Glutamatergic neuron (in vitro differentiated cells): ENCODE results near the gene SPEN. TPM values are rescaled to one million over a fixed set of nuclear protein-coding genes. Genes with fewer than 3 reads are reported as not detected.

Experiments
- DNase-seq: peaks from one replicate; pipeline ENCODE4 v3.0.0; 2022
- H3K27ac Mint-ChIP-seq: one replicate; pipeline ENCODE4 v1.8.0; 2020; ENCODE audit warnings: mild to moderate bottlenecking, mixed read lengths, inconsistent platforms; ENCODE audit not compliant: unreplicated experiment
- H3K27me3 Mint-ChIP-seq: one replicate; pipeline ENCODE4 v1.8.0; 2020; ENCODE audit warnings: mild to moderate bottlenecking, moderate library complexity, mixed read lengths, inconsistent platforms; ENCODE audit not compliant: unreplicated experiment
- H3K36me3 Mint-ChIP-seq: one replicate; pipeline ENCODE4 v1.8.0; 2020; ENCODE audit warnings: mild to moderate bottlenecking, mixed read lengths, inconsistent platforms; ENCODE audit not compliant: unreplicated experiment
- H3K4me1 Mint-ChIP-seq: one replicate; pipeline ENCODE4 v1.8.0; 2020; ENCODE audit warnings: mild to moderate bottlenecking, low read depth, mixed read lengths, inconsistent platforms; ENCODE audit not compliant: unreplicated experiment
- H3K4me3 Mint-ChIP-seq: one replicate; pipeline ENCODE4 v1.8.0; 2020; ENCODE audit warnings: mild to moderate bottlenecking, mixed read lengths, inconsistent platforms; ENCODE audit not compliant: unreplicated experiment
- H3K9me3 Mint-ChIP-seq: one replicate; pipeline ENCODE4 v1.8.0; 2020; ENCODE audit warnings: mild to moderate bottlenecking, moderate library complexity, mixed read lengths, inconsistent platforms; ENCODE audit not compliant: unreplicated experiment
- total RNA-seq: library from RNA; stranded (reverse); fragmentation: NEBNext Ultra II Directional; extraction: Animal tissue kit (Norgen Biotek cat#: 25700); gene quantifications from one replicate; pipeline ENCODE4 v1.2.1, GENCODE V29; 2021; ENCODE audit not compliant: unreplicated experiment
- TF ChIP-seq, protein P1 (sequence below): fragments of 200-600 bp; sonication (generic); IDR thresholded peaks from one replicate; pipeline ENCODE4 v1.5.0; 2021; ENCODE audit not compliant: partially characterized antibody, unreplicated experiment

Gene SPEN
- total RNA-seq, 1 donor from 2014 or later = 52.4 TPM

DNA sequence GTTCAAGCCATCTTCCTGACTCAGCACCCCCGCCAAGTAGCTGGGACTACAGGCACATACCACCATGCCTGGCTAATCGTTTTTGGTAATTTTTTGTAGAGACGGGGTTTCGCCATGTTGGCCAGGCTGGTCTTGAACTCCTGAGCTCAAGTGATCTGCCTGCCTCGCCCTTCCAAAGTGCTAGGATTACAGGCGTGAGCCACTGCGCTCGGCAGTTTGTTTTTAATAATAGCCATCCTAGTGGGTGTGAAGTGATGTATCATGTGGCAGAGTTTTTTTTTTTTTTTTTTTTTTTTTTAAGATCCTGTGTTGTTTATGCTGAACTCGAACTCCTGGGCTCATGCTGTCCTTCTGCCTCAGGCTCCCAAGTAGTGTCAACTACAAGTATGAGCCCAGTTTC, 51.8 kb downstream of the SPEN start:
- Mint-ChIP-seq H3K27ac (no peak overlapping the region), H3K4me1 (no peaks in the 10 kb centered on the region), H3K9me3 (no peaks in the 10 kb centered on the region), H3K4me3 (no peak overlapping the region), H3K36me3 (no peaks in the 10 kb centered on the region), H3K27me3 (peaks cover 3% of the 10 kb centered on the region)
- no peak for DNase-seq
- TF ChIP-seq, protein P1, sequence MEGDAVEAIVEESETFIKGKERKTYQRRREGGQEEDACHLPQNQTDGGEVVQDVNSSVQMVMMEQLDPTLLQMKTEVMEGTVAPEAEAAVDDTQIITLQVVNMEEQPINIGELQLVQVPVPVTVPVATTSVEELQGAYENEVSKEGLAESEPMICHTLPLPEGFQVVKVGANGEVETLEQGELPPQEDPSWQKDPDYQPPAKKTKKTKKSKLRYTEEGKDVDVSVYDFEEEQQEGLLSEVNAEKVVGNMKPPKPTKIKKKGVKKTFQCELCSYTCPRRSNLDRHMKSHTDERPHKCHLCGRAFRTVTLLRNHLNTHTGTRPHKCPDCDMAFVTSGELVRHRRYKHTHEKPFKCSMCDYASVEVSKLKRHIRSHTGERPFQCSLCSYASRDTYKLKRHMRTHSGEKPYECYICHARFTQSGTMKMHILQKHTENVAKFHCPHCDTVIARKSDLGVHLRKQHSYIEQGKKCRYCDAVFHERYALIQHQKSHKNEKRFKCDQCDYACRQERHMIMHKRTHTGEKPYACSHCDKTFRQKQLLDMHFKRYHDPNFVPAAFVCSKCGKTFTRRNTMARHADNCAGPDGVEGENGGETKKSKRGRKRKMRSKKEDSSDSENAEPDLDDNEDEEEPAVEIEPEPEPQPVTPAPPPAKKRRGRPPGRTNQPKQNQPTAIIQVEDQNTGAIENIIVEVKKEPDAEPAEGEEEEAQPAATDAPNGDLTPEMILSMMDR = no peak

DNA sequence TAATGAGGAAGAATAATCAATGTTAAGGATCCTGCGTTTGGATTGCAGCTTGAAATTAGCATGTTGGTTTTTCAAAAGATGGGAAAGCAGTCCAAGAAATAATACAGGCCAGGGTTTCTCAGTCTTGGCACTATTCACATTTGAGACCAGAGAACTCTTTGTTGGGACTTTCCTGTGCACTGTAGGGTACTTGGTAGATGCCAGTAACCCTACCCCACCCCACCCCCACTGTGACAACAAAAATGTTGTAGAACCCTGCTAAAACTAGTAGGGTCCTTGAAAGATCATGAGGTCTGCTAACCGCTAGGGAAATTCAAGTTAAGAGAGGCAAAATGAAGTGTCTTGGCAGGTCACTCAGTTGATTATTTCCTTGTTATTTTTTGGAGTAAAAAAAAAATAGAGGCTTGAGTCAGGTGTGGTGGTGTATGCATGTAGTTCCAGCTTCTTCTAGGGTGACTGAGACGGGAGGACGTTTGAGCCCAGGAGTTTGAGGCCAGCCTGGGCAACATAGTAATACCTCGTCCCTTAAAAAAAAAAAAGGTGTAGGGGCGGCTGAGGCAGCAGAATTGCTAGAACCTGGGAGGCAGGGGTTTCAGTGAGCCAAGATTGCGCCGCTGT, 53.3 kb downstream of the SPEN start:
- H3K27ac Mint-ChIP-seq = no peak overlapping the region
- H3K36me3 Mint-ChIP-seq = no peaks in the 10 kb centered on the region
- no peak overlapping the region for H3K4me3 Mint-ChIP-seq
- TF ChIP-seq, protein P1 = no peak
- no peaks in the 10 kb centered on the region for H3K9me3 Mint-ChIP-seq
- H3K27me3 Mint-ChIP-seq = peaks cover 3% of the 10 kb centered on the region
- H3K4me1 Mint-ChIP-seq = no peaks in the 10 kb centered on the region
- no peak for DNase-seq

DNA sequence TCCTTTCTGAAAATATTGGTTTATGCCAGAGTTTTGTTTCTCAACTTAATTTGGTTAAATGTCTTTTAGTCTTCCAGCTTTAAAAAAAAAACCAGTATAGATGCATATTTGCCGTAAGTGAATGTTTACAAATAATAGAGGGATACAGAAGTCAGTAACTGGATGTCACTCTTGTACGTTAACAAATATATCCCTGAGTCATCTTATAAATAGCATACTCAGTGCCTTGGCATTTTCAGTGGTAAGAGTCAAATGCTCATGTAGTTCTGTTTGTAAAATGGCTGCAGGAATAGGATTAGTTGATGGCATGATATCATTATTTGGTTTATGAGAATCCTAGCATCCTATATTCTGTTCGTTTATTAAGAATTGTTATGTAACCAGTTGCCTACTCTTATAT, 55.4 kb downstream of the SPEN start:
- Mint-ChIP-seq H3K27me3 (peaks cover 3% of the 10 kb centered on the region), H3K27ac (no peak overlapping the region)

DNA sequence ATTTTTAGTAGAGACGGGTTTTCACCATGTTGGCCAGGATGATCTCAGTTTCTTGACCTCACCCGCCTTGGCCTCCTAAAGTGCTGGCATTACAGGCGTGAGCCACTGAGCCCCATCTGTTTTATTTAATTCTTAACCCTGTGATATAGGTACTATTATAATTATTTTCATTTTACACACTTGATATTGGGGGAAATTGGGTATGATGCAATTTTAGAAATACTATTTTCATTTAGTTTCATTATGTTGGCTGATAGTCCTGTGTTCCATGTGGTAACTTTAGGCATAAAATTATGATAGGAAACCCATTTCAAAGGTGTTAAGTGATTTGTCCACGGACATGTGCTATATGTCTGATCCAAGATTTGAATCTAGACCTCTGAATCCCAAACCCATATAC, 61.1 kb downstream of the SPEN start:
- DNase-seq = no peak
- H3K4me1 Mint-ChIP-seq = no peaks in the 10 kb centered on the region
- no peaks in the 10 kb centered on the region for H3K9me3 Mint-ChIP-seq
- TF ChIP-seq, protein P1 = no peak
- no peaks in the 10 kb centered on the region for H3K27me3 Mint-ChIP-seq
- H3K36me3 Mint-ChIP-seq = no peaks in the 10 kb centered on the region
- no peak overlapping the region for H3K4me3 Mint-ChIP-seq
- no peak overlapping the region for H3K27ac Mint-ChIP-seq

More for the DNA sequence above, 55.4 kb downstream of the SPEN start:
- DNase-seq = no peak
- Mint-ChIP-seq H3K36me3 (no peaks in the 10 kb centered on the region), H3K4me1 (no peaks in the 10 kb centered on the region), H3K4me3 (no peak overlapping the region), H3K9me3 (no peaks in the 10 kb centered on the region)
- TF ChIP-seq, protein P1 = no peak

DNA sequence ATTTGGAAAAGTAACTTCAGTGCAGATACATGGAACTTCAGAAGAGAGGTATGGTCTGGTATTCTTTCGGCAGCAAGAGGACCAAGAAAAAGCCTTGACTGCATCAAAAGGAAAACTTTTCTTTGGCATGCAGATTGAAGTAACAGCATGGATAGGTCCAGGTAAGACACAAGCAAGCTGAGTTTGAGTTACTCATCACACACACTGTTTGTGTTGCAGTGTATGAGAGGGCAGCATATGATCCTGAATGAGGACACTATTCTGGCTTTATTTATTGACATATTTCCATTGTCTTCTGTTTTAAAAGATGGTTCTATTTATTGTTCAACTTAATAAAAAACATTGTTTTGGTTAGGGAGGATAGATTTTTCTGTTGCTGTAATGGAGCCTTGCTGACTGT, 63.6 kb downstream of the SPEN start:
- H3K36me3 Mint-ChIP-seq = no peaks in the 10 kb centered on the region
- no peaks in the 10 kb centered on the region for H3K4me1 Mint-ChIP-seq
- H3K27me3 Mint-ChIP-seq = peaks cover 2% of the 10 kb centered on the region
- H3K4me3 Mint-ChIP-seq = no peak overlapping the region
- DNase-seq = no peak
- TF ChIP-seq, protein P1 = no peak
- H3K27ac Mint-ChIP-seq = no peak overlapping the region
- no peaks in the 10 kb centered on the region for H3K9me3 Mint-ChIP-seq
